GM15510 (cell line): ENCODE results near the gene ZNF84.

ENCODE experiments used
- POLR2A ChIP-seq: IDR thresholded peaks from 3 replicates; pipeline ENCODE4 v1.6.1; 2011; ENCODE audit warnings: borderline replicate concordance; ENCODE audit not compliant: insufficient read length; ENCODE audit errors: extremely low read depth

The ZNF84 gene

DNA sequence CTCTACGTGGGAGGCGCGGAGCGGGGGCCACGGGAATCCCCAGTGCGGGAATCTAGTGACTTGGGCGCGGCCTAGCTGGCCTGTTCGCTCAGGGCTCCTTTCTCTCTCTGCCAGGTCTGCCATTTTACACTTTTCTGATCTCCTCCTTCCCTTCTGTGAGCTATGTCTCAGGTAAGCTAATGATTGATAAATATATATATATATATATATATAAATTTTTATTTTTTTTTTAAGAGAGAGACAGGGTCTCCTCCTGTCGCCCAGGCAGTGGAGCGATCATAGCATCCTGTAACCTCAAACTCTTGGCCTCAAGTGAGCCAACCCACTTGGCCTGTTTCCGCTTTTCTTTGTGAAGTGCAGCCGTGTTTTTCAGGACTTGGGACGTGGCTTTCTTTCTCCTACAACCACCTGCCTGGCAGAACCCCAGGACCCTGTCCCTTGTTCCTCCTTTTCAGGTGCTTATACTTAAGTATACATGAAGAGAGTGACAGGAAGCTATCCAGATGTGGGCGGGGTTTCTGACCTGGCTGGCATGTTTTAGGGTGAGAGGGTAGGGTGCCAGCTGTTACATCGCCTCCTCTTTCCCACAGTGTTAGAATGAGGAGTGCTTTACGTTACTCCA lies 44.0 kb downstream of the ZNF84 start:
- no peak for TF ChIP-seq POLR2A

- no peak for TF ChIP-seq POLR2A
Observed at GRCh38 chr12:133083345-133083744, 46.0 kb downstream of the ZNF84 start.

DNA sequence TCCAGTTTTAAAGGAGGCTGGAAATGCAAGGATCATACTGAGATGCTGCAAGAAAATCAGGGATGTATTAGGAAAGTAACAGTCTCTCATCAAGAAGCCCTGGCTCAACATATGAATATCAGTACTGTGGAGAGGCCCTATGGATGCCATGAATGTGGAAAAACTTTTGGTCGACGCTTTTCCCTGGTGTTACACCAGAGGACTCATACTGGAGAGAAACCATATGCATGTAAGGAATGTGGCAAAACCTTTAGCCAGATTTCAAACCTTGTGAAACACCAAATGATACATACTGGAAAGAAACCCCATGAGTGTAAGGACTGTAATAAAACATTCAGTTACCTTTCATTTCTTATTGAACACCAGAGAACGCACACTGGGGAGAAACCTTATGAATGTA lies 68.3 kb downstream of the ZNF84 start:
- TF ChIP-seq POLR2A: no peak

DNA sequence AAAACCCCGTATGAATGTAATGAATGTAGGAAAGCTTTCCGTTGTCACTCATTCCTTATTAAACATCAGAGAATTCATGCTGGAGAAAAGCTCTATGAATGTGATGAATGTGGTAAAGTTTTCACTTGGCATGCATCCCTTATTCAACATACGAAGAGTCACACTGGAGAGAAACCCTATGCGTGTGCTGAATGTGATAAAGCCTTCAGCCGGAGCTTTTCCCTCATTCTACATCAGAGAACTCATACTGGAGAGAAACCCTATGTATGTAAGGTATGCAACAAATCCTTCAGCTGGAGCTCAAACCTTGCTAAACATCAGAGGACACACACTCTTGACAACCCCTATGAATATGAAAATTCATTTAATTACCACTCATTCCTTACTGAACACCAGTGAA lies 68.9 kb downstream of the ZNF84 start:
- TF ChIP-seq POLR2A: no peak

GRCh38 chr12:133107121-133107520 lies 69.8 kb downstream of the ZNF84 start:
- TF ChIP-seq POLR2A: no peak

DNA sequence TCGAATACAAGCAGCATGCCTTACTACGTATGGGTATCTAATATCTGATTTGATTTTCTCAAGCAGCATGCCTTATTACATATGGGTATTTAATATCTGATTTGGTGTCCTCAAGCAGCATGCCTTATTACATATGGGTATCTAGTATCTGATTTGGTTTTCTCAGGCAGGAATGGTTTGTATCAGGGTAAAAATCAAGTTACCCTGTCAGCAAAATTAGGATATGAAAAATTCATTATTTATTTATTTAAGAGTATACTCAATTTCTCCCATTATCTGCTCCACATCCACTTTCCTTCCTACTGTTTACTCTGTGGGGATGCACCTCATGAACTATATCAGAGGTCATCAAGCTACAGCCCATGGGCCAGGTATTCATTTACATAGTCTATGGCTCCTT lies 70.8 kb downstream of the ZNF84 start:
- TF ChIP-seq POLR2A: no peak
